Muscle of back (tissue), 13 donors: ENCODE measurements around the gene MED14. TPM values are rescaled to one million over a fixed set of nuclear protein-coding genes. Genes with fewer than 3 reads are reported as not detected.
A peak's percentile ranks its signal among the peaks of the same experiment; 100 is the strongest.
"Not testable (repeated sequence)": the region's sequence is repeated elsewhere in the genome, so short reads cannot be mapped to it uniquely, and the experiment has no call there.

Source experiments
- DNase-seq, 3 donors: peaks; one replicate each; pipeline versions ENCODE4 v3.0.0 to v3.0.0-alpha.2; 2013
- long read RNA-seq, 9 donors: transcript quantifications; one replicate each; lab custom pipeline, GENCODE V29; 2026
- polyA plus RNA-seq, 10 donors: library from polyadenylated mRNA; unstranded; fragments of 120-200 nt; gene quantifications; one replicate each; pipeline ENCODE4 v1.2.1, GENCODE V29; 2013; ENCODE audit not compliant: insufficient read length in 10 of 10

The MED14 gene
- polyA plus RNA-seq, result 10 to 100 TPM; 28.2 to 53.5 (median 37.2) TPM
- long read RNA-seq, donor 1, result 0 reads
- long read RNA-seq, donor 2, result 0 reads
- long read RNA-seq, donor 3, result 0 reads
- long read RNA-seq, donor 4, partial matches to known transcripts, result 0 of 1 reads
- long read RNA-seq, donor 4, other reads (novel, unspliced or antisense), result 0 of 1 reads
- long read RNA-seq, donor 5, result 0 reads
- long read RNA-seq, donor 6, result 0 reads
- long read RNA-seq, donor 7, result 0 reads
- long read RNA-seq, donor 8, partial matches to known transcripts, result 0 of 1 reads
- long read RNA-seq, donor 8, other reads (novel, unspliced or antisense), result 0 of 1 reads
- long read RNA-seq, donor 9, result 0 reads

DNA sequence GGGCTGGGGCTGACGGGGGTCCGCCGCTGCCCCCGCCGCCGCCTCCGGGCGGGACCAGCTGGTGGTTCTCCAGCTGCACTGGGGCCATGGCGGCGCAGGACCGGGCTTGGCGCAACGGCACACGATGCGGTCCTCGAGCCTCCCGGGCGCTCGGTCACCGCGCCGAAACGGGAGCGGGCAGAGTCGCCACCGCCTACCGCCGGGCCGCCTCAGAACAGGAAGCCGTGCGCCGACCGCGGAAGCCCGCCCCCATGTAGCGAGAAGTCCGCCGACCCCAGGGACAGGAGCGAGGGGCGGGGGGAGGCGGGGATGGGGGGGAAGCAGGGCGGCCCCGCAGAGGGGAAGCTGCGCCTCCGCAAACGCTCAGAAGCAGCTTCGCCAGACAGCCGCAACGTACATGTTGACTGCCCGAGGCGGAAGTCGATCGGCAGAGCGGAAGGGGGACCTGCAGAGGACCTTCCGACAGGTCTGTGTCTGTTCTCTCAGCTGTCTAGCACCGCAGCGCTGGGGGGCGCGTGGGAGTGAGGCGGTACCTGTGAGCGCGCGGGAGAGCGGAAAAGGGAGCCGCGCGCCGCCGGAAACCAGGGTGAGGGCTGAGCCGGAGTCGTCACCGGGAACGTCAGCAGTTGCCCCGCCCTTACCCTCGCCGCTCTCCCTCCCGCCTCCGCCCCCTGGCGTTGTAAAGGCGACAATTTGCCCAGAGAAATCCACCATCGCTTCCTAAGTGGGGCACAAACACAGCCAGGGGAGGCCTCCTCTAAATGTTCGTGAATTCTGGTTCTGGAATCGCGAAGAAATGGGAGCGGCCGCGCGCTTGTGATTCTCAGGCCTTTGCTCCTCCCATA, at the start of gene MED14:
Gene MED14, minus strand, starts transcription at position 218 of the 845 bp plus-strand sequence. Its CDS starts 130 bp downstream, at position 88.
- DNase-seq, result peak; percentile 83 to 96 (median 93)

DNA sequence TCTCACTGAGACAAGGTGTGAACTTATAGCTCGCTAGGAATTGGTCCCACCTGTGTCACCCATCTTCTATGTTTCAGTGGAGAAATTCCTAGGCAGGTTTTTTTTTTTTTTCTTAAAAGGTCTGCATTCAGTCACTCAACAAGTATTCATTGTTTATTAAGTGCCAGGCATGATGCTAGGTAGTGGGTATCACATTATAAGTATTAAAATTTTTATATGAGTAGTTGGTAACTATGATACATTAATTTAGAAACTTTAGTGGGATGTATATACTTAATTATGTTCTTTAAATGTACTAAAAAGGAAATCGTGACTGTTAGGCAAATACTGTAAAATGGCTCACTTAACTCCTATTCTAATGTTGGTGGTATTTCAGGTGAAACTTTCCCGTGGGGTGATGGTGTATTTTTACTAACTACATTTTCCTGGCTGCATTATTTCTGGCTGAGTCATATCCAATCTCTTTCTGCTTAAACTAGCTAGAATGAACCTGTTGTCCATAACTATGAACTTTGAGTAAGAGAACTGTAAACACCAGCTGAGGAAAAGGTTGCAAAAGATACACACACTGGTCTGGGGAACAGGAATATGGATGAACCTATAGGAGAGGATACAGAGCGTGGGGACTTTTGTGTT, 49.3 kb upstream of the MED14 start:
- no peak for DNase-seq

DNA sequence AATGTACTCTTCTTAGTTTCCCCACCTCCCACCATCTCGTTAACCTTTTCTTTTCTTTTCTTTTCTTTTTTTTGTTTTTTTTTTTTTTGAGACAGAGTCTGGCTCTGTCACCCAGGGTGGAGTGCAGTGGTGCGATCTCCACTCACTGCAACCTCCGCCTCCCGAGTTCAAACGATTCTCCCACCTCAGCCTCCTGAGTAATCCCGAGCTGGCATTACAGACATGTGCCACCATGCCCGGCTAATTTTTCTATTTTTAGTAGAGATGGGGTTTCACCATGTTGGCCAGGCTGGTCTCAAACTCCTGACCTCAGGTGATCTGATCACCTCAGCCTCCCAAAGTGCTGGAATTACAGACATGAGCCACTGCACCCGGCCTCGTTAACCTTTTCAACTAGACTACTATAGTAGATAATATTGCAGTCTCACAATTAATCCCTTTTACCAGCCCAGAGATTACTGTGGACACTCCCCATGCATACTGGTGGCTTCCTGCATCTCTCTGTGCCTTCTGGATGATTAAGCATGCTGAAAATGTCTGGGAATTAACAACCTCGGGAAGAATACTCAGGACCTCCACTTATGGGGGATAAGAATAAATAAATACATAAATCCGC, 47.4 kb upstream of the MED14 start:
- not testable (repeated sequence) for DNase-seq

DNA sequence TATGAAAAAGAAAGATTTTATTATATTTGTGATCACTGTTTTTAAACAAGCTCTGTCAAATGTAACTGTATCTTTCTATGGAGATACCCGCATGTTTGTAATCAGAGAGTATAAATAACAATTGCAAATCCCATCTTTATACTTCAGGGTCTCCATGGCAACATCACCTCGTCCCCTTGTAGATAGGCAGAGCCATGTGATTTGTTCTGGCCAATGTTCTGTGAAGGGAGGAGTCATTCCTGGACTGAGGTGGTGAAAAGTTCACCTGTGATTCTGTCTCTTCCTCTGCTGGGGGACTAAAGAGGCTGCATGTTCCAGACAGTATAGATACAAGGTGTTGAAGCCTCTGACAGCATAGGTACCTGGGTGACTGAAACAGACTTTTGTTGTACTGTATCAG, 45.6 kb upstream of the MED14 start:
- DNase-seq, result no peak

DNA sequence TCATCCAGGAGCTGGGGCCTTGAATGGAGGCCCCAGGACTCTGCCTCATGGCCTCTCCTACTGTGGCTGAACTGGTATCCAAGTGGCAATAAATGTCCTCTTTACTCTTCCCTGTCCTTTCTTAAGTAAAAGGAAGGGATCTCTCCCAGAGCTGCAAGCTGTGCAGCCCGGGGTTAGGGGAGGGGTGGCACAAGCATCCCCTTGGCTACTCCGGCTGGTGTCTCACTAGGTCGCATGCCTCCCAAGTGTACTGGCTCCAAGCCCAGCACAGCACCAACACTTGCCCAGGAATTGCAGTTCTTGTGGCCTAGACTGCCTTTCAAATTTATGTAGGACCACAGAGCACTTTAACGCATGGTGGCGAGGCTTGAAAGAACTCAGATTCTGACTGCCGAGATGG, 44.7 kb upstream of the MED14 start:
- DNase-seq, result no peak

DNA sequence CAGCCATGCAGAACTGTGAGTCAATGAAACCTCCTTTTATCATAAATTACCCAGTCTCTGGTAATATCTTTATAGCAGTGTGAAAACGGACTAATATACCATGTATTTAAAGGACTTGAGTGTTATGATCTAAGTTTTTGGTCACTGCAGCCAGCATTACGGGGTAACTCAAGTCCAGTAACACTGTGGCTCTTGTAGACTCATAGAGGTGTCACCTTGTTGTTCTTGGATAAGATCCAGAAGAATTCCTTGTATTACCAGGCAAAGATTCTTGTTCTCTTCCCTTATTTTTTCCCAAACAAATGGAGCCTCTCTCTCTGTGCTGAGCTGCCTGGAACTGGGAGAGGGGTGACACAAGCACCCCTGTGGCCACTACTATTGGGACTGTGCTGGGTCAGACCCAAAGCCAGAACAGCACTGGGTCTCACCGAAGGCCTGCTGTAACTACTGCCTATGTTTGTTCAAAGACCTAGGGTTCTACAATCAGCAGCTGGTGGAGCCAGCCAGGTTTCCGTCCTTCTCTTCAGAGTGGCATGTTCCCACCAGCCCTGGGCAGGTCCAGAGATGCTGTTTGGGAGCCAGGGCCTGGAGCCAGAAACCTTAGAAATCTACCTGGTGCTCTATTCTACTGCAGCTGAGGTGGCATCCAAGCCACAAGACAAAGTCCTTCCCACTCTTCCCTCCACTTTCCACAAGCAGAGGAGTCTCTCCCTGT, 43.7 kb upstream of the MED14 start:
- DNase-seq, result peak in 1 of 3 donors; percentile 4

DNA sequence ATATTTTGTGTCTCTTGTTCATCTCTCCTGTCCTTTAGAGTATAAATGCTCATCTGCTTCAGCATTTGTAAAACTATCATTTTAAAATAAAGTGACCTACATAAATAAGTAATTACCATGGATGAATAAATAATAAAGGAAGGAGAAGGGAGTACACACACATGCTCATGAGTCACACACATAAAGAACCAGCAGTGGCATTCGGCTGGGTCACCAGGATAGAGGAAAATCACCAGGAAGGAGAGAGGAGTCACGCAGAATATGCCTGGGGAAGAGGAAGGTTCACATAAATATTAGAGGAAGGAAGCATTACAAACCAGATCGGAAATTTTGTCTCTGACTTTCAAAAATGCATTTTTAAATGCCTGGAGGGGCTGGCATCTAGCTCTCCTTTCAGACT, 38.5 kb upstream of the MED14 start:
- DNase-seq, result no peak

DNA sequence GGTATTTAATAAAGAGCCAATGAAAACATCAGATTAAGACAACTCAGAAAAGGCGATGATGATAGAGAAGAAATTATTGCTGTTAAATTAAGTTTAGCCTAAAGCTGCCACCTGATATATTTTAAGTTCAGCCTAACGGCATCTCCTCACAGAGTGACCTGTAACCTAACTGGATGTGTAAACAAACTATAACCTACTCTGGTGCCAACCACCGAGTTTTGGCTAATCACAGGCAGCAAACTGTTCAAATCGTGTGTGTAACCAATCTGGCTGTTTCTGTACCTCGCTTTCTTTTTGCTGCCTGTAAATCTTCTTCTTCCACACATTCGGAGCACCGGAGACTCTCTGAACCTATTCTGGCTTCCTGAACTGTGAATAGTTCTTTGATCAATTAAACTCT, 37.8 kb upstream of the MED14 start:
- DNase-seq, result no peak

DNA sequence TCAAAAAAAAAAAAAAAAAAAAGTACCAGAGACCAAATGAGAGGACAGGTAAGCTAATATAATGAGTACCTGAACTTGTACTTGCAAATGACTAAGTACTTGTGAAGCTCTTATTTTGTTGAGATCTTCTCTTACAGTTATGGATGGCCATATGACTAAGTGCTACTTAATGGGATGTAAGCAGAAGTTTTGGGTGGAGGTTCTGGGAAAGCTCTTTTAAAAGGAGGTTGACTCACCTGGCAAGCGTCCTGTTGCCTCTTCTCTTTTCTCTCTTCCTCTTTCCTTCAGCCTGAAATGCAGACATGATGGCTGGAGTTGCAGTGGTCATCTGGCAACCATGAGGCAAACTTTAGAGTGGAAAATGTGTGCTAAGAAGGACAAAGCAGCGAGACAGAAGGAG, 36.9 kb upstream of the MED14 start:
- DNase-seq, result peak in 1 of 3 donors; percentile 14

DNA sequence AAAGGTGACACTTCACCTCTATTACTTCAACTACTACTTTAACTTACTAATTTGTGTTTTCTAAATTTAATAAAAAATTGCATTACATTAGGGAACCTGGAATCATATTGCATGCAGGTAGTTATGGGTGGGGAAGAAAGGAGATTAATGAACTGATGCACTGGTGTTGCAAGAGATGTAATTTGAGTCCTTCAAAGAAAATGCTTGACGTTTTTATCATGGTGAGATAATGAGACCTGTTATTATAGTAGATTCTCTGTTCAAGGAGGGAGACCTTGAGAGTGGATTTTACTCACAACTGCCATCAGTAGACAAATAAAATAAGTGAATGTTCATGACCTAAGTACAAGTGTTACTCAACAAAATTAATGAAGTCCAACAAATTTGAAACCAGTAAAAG, 26.4 kb upstream of the MED14 start:
- no peak for DNase-seq

DNA sequence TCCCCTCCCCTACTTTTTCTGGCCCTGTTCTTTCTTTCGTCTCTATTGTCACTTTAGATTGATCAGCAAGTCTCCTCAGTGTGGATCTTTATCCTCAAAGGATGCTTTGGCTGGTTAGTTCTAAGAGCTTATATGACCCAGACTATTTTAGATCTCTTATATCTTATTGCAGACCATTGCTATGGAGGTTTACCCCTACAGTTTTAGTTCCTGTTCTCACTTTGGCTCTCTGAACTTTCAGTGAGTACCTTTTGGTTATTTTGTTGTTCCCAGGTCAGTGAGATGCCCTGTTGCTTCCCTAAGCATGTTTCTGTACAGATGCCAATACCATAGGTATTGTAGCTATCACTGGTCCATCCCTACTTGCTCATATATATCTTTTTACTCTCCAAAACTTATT, 24.0 kb upstream of the MED14 start:
- DNase-seq, result no peak

DNA sequence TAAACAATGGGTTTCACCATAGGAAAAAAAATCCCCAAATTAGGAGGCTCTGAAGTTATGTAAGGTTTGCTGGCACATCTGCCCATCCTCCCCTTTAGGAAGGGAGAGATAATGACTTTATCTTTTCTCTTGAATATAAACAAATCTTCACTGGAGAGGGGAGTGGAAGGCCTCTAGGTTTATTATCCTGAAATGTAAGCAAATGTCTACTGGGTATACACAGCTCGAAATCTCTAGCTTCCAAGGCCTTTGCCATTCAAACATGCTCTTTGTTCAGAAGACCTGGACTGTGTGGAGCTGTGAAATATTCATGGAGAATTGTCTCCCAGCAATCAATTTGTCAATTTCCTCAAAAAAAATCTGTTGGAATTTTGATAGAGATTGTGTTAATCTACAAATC, 21.7 kb upstream of the MED14 start:
- no peak for DNase-seq

DNA sequence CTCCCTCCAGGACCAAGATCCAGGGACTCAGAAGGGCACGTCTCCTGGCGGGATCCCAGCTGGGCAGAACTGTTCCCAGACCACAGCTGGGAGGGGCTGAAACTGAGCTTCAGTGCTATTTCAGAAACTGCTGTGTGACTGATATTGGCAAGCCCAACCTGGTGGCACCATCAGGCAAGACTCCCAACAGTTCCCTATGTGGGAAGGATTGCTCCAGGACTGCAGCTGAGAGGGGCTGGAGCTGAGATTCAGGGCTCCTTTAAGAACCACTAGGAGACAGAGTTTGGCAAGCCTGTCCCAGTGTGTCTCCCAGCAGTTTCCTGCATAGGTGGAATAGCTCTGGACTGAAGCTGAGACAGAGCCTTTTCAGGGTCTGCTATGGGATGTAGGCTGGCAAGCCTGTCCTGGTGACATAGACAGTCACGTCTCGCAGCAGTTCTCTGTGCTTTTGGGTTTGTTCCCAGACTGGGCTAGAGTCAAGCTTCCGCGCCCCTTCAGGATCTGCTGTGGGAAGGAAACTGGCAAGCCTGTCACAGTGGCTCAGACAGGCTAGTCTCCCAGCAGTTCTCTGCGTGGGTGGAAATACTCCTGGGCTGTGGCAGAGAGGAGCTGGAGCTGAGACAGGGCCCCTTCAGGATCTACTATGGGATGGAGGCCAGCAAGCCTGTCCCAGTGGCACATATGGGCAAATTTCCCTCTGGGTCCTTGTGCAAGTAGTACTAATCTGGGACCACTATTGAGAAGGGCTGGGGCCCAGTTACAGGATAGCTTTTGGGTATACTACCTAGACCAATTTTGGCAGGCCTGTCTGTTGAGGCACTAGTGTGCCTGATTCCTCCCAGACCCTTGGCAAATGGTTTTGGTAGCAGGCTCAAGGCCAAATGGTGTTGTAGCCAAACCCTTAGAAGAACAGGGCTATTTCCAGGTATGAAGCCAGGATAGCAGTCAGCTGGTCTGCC, 20.2 kb upstream of the MED14 start:
- DNase-seq, result peak in 2 of 3 donors; percentile 17 to 53

DNA sequence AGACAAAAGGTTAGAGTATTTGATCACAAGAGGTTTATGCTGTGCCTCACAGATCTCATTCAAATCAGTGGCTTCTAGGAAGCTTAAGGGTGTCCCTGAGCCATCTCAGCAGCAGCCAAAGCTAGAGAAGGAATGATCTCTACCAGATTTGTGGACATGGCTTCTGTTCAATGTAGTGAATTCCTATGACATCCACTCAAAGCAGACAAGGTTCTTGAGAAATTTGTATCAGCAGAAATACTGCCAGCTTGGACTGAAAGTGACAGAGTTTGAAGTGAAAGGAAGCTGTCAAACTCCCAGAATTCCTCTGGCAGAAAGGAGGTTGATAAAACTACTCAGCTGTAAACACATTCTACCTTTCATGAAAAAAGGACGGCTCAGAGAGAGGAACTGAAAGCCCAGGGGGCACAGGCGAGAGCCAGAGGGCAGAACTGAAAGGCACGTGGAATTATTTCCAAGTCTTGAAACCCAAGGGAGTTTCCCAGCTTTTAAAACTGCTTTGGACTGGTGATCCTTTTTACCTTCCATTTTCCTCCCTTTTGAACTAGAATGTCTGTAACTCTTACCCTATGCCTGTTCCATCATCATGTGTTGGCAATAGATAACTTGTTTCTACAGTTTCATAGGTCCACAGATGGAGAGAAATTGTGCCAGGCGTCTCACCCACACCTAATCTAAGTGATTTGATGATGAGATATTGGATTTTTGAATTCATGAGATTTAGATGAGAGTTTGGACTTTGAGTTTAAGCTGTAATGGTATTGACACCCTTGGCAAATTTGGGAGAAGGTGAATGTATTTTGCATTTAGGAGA, 14.5 kb upstream of the MED14 start:
- peak in 1 of 3 donors; percentile 16 for DNase-seq

DNA sequence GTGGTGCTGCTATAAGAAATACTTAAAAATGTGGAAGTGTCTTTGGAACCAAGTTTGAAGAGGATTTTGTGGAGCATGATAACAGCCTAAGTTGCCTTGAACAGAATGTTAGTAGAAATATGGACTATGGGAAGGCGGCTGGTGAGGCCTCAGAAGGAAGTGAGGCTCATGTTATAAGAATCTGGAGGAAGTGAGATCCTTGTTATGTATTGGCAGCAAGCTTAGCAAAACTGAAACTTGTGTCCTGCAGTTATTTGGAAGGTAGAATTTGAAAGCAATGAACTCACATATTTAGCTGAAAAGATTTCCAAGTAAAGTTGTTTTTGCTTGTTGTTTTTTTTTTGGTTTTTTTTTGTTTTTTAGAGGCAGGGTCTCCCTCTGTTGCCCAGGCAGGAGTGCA, 13.6 kb upstream of the MED14 start:
- DNase-seq, result no peak

DNA sequence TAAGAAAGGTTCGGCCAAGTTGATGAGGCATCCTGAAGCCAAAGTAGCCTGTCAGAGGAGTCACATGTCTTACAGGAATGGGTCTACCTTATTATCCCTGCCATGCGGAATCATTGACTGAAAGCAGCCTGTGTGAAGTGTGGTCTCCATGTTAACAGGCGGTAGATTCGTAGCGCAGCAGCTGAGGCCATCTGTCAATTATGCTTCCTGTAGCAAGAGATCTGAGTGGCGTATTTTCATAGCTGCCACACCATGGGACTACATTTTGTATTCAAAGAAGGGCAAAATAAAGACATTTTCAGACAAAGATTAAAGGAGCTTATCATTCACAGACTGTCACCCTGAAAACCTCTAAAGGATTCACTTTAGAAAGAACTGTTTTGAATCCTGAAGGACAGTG, 11.2 kb upstream of the MED14 start:
- DNase-seq, result no peak

DNA sequence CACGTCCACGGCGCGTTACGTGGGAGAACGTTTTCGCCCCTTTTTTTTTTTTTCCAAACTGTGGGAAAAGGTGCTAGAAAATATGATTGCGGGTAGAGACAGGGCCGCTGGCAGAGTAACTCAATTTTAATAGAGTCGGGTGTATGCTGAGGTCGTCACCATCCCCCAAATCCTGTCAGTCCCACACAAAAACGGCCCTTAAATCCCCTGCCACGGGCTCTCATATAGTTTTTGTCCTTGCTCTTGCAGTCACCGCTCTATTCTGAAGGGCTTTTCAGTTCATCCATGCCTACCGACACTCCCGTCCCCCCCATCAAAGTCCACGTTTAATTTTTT, 796 bp upstream of the MED14 start:
- DNase-seq, result no peak

DNA sequence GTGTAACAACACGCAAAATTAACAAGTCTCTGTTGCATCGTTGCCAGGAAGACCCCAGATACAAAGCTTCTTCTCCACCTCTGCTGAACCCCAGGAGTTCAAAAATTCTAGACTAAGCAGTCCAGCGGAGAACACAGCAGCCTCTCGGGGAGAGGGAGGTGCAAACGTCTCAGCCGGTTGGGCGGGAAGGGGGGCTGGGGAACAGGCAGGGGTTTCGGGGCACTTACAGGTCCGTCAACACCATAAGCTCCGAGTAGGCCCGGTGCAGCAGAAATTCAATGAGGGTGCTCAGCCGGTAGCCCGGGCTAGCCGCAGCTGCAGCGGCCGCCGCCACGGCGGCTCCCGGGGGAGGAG, 394 bp downstream of the MED14 start:
- DNase-seq, result peak; percentile 13 to 68 (median 24)

DNA sequence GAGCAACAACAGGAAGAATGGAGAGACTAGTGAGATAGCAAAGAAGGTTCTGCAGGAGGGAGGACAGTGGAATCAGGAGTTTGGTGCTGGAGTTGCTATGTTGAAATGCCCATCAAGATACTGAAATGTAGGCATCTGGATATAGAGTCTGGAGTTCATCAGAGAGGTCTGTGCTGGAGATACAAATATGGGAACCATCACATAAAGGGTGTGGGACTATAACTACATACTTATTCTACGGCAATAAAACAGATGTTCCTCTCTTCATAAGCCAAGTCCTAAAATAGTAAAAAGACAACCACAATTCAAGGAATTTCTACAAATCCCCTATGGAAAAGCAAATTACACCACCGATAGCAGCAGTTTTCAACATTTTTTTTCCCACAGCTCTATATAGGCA, 1.6 kb downstream of the MED14 start:
- peak in 2 of 3 donors; percentile 9 to 57 for DNase-seq

DNA sequence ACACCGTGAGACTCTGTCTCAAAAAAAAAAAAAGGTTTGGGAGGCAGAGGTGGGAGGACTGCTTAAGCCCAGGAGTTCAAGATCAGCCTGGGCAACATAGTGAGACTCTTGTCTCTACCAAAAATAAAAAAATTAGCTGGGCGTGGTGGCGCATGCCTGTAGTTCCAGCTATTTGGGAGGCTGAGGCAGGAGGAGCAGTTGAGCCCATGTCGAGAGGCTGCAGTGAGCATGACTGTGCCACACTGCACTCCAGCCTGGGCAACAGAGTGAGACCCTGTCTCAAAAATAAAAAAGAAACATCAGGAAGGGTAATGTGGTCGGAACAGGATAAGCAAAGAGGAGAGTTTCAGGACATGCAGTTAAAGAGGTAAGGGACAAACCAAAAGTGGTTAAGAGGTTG, 2.8 kb downstream of the MED14 start:
- not testable (repeated sequence) for DNase-seq
